Ovary (tissue), 3 donors: ENCODE data around the gene KIF16B.

Source experiments
- EP300 ChIP-seq: sonication (generic); formaldehyde crosslinking; IDR thresholded peaks from one replicate; pipeline ENCODE4 v1.6.1; 2017; ENCODE audit warnings: antibody characterized with exemption
- POLR2A ChIP-seq: fragments of 450-650 bp; IDR thresholded peaks from one replicate; pipeline ENCODE4 v1.6.1; 2017; ENCODE audit warnings: antibody characterized with exemption, mild to moderate bottlenecking, moderate library complexity
- TF ChIP-seq, protein P1 (sequence below), 3 donors: fragments of 450-650 bp in 2 of 3; fragments of 200-600 bp in 1 of 3; IDR thresholded peaks; one replicate each; pipeline versions ENCODE4 v1.5.1 to v1.8.0; 2016 to 2022; ENCODE audit warnings: antibody characterized with exemption in 3 of 3, mild to moderate bottlenecking in 1 of 3
- donor health status: DM: no; HTN: no; CAD: no.

DNA sequence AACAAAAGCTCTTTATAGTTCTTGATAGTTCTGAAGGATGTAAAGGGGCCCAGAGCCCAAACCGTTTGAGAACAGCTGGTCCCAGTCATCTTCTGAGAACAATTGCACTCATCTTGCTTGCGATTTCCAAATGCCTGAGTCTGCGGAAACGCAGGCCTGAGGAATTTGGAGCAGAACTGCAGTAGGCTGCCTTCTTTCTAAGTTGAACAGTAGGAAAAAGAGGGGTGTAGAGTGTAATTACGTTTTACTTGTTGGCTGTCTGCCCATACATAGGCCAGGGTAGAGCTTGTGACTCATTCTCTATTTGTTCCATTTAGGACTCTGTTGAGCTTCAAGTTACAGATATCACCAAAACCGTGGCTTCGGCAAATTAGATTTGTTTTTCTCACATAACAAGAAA lies 42.0 kb upstream of the KIF16B start:
- TF ChIP-seq POLR2A (no peak), EP300 (no peak)
- TF ChIP-seq, protein P1, sequence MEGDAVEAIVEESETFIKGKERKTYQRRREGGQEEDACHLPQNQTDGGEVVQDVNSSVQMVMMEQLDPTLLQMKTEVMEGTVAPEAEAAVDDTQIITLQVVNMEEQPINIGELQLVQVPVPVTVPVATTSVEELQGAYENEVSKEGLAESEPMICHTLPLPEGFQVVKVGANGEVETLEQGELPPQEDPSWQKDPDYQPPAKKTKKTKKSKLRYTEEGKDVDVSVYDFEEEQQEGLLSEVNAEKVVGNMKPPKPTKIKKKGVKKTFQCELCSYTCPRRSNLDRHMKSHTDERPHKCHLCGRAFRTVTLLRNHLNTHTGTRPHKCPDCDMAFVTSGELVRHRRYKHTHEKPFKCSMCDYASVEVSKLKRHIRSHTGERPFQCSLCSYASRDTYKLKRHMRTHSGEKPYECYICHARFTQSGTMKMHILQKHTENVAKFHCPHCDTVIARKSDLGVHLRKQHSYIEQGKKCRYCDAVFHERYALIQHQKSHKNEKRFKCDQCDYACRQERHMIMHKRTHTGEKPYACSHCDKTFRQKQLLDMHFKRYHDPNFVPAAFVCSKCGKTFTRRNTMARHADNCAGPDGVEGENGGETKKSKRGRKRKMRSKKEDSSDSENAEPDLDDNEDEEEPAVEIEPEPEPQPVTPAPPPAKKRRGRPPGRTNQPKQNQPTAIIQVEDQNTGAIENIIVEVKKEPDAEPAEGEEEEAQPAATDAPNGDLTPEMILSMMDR (IDR thresholded peaks at IDR 0.05): no peak
